ENCODE data around the gene TMEM14C. TPM values are rescaled to one million over a fixed set of nuclear protein-coding genes. Genes with fewer than 3 reads are reported as not detected.

The TMEM14C gene
- polyA plus RNA-seq, 1 donor (not counting 4 experiments of a cell fraction or from before 2014, with no cell fraction given): 304 TPM

DNA sequence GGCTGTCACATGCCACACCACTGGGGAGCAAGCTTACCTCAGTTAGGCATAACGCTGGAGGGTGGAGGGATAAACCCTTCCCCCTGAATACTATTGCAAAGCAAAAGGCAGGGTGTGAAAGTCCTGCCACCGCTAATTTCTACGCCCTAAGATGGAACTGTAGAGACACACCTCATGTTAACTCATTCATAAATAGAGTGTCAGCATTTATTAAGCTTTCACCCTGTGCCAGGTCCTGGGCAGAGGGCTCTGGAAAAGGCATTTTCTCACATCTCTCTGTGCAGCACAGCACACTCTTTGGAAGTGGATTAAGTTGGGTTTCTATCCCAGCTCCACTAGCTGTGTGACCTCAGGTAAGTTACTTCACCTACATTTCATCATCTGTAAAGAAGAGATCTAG lies 46.5 kb downstream of the TMEM14C start:
- Histone ChIP-seq H2AFZ (ENCODE audit: control insufficient read depth, low read length) (no peak overlapping the region), H3K79me2 (ENCODE audit: control insufficient read depth, insufficient read depth, low read length) (no peaks in the 10 kb centered on the region), H4K20me1 (ENCODE audit: control insufficient read depth, extremely low read depth, insufficient read depth, low read length) (no peaks in the 10 kb centered on the region), H3K9me3 (ENCODE audit: control insufficient read depth, low read depth, low read length) (no peaks in the 10 kb centered on the region), H3K4me3 (ENCODE audit: control insufficient read depth in 2 of 3, extremely low read depth in 1 of 3, insufficient read depth in 2 of 3, low read depth in 1 of 3, low read length in 3 of 3) (no peak overlapping the region), H3K27me3 (ENCODE audit: control insufficient read depth, extremely low read depth, insufficient read depth, low read length) (no peaks in the 10 kb centered on the region), H3K4me1 (ENCODE audit: control insufficient read depth, extremely low read depth, insufficient read depth, low read length) (no peaks in the 10 kb centered on the region), H3K9me1 (ENCODE audit: control insufficient read depth, extremely low read depth, insufficient read depth, low read length) (no peaks in the 10 kb centered on the region), H3K36me3 (ENCODE audit: control insufficient read depth in 2 of 2, extremely low read depth in 1 of 2, insufficient read depth in 2 of 2, low read length in 2 of 2) (peaks cover 2 to 3% of the 10 kb centered on the region in 2 experiments), H3K27ac (ENCODE audit: control insufficient read depth, insufficient read depth, low read length) (no peak overlapping the region), H3K9ac (ENCODE audit: control insufficient read depth, extremely low read depth, insufficient read depth, low read length) (no peak overlapping the region), H3K4me2 (ENCODE audit: control insufficient read depth, extremely low read depth, insufficient read depth, low read depth, low read length) (no peak overlapping the region)
- DNase-seq (ENCODE audit: low read depth, low spot score) (no peak), FAIRE-seq (no peak)
- TF ChIP-seq, protein P1, sequence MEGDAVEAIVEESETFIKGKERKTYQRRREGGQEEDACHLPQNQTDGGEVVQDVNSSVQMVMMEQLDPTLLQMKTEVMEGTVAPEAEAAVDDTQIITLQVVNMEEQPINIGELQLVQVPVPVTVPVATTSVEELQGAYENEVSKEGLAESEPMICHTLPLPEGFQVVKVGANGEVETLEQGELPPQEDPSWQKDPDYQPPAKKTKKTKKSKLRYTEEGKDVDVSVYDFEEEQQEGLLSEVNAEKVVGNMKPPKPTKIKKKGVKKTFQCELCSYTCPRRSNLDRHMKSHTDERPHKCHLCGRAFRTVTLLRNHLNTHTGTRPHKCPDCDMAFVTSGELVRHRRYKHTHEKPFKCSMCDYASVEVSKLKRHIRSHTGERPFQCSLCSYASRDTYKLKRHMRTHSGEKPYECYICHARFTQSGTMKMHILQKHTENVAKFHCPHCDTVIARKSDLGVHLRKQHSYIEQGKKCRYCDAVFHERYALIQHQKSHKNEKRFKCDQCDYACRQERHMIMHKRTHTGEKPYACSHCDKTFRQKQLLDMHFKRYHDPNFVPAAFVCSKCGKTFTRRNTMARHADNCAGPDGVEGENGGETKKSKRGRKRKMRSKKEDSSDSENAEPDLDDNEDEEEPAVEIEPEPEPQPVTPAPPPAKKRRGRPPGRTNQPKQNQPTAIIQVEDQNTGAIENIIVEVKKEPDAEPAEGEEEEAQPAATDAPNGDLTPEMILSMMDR (optimal IDR thresholded peaks at IDR 0.05 in 1 of 3, IDR thresholded peaks at IDR 0.05 in 1 of 3, conservative IDR thresholded peaks at IDR 0.05 in 1 of 3; ENCODE audit: extremely low read depth in 1 of 3, insufficient read depth in 2 of 3, low read length in 3 of 3): no peak
- TF ChIP-seq EZH2 (IDR thresholded peaks at IDR 0.05; ENCODE audit: low read length): no peak
- dilution Hi-C loops (cut with MboI; ENCODE audit: extremely low pct_ligation_motif_present, low sequenced_read_pairs): no loop called here

DNA sequence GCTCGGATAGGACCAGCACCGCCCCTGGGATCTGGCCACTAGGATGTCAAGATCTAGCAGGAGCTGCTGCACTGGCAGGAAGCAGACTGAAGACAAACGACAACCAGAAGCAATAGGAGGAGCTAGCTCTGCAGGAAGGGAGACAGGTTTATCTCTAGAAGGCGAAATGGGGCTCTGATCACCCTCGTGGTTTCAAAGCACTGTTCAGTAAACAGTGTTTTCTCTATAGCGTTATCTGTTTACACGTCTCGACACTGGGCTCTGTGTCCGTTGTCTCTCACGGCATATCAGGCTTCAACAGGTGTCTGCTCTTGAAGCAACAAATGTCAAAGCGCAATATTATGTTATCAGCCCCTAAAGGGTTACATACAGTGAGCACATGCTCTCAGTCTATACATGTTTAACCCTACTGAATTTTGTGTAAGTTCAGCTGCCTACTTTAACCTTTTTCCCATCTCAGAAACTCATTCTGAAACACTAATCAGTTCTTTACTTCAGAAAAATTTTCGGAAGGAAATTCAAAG lies 48.6 kb downstream of the TMEM14C start:
- no peaks in the 10 kb centered on the region for H3K79me2 ChIP-seq (ENCODE audit: control insufficient read depth, insufficient read depth, low read length)
- dilution Hi-C loops (cut with MboI; ENCODE audit: extremely low pct_ligation_motif_present, low sequenced_read_pairs): no loop called here
- no peaks in the 10 kb centered on the region for H3K27me3 ChIP-seq (ENCODE audit: control insufficient read depth, extremely low read depth, insufficient read depth, low read length)
- FAIRE-seq: no peak
- H3K9me1 ChIP-seq (ENCODE audit: control insufficient read depth, extremely low read depth, insufficient read depth, low read length): no peaks in the 10 kb centered on the region
- peaks cover 2 to 3% of the 10 kb centered on the region in 2 experiments for H3K36me3 ChIP-seq (ENCODE audit: control insufficient read depth in 2 of 2, extremely low read depth in 1 of 2, insufficient read depth in 2 of 2, low read length in 2 of 2)
- H3K4me3 ChIP-seq (ENCODE audit: control insufficient read depth in 2 of 3, extremely low read depth in 1 of 3, insufficient read depth in 2 of 3, low read depth in 1 of 3, low read length in 3 of 3): no peak overlapping the region
- TF ChIP-seq, protein P1 (optimal IDR thresholded peaks at IDR 0.05 in 1 of 3, IDR thresholded peaks at IDR 0.05 in 1 of 3, conservative IDR thresholded peaks at IDR 0.05 in 1 of 3; ENCODE audit: extremely low read depth in 1 of 3, insufficient read depth in 2 of 3, low read length in 3 of 3): no peak
- TF ChIP-seq EZH2 (IDR thresholded peaks at IDR 0.05; ENCODE audit: low read length): no peak
- H3K4me1 ChIP-seq (ENCODE audit: control insufficient read depth, extremely low read depth, insufficient read depth, low read length): no peaks in the 10 kb centered on the region
- H3K4me2 ChIP-seq (ENCODE audit: control insufficient read depth, extremely low read depth, insufficient read depth, low read depth, low read length): no peak overlapping the region
- H4K20me1 ChIP-seq (ENCODE audit: control insufficient read depth, extremely low read depth, insufficient read depth, low read length): no peaks in the 10 kb centered on the region
- H3K27ac ChIP-seq (ENCODE audit: control insufficient read depth, insufficient read depth, low read length): no peak overlapping the region
- H2AFZ ChIP-seq (ENCODE audit: control insufficient read depth, low read length): no peak overlapping the region
- no peak overlapping the region for H3K9ac ChIP-seq (ENCODE audit: control insufficient read depth, extremely low read depth, insufficient read depth, low read length)
- no peak for DNase-seq (ENCODE audit: low read depth, low spot score)
- no peaks in the 10 kb centered on the region for H3K9me3 ChIP-seq (ENCODE audit: control insufficient read depth, low read depth, low read length)

Measured in keratinocyte (primary cell).